B cell (primary cell): ENCODE measurements around the gene LCN1.
"Not testable (repeated sequence)": the region's sequence is repeated elsewhere in the genome, so short reads cannot be mapped to it uniquely, and the experiment has no call there.

Experiments used
- CTCF ChIP-seq: fragments of 200-600 bp; IDR thresholded peaks from one replicate; pipeline ENCODE4 v1.8.0; 2022; ENCODE audit warnings: antibody characterized with exemption, mild to moderate bottlenecking
- EZH2 ChIP-seq: IDR thresholded peaks from 2 replicates; pipeline ENCODE4 v1.6.1; 2012; ENCODE audit warnings: borderline replicate concordance, low read depth, mild to moderate bottlenecking, moderate library complexity, low read length; ENCODE audit not compliant: insufficient read depth, poor library complexity, severe bottlenecking

DNA sequence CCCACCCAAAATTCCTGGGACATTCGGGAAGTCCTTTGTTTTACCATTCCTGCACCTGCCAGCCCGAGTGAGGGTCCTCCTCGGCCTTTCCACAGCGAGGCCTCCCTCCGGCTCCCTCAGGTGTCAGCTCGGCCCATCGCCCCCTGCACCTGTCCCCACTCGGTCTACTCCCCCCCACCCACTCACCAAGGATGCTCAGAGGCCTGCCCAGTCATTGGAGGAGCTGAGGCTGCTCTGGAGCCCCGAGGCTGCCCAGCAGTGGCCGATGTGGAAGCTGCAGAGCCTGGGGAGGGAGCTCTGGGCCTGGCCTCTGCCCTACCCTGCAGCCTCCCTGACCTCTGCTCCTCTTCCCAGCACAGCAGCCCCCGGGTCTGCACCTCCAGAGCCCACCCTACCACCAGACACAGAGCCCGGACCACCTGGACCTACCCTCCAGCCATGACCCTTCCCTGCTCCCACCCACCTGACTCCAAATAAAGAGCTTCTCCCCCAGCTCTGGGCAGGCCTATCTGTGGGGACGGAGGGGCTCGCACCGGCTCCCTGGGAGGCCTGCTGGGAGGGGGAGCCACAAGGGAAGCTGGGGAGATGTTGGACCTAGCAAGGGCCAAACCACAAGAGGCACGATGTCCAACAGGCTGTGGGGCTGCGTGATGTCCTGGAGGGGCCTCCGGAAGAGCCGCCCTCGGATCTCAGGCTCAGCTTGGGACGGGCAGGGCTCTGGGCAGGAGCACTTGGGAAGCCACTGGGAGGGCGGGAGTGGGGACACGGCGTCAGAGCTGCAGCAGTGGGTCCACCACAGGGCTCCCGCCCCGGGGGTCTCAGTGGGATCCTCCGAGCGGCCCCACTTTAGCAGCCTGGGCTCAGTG is 28.5 kb downstream of the LCN1 start:
- not testable (repeated sequence) for TF ChIP-seq CTCF, EZH2
